Keratinocyte (primary cell): ENCODE measurements around the gene IFI35. TPM values are rescaled to one million over a fixed set of nuclear protein-coding genes. Genes with fewer than 3 reads are reported as not detected.
"Not testable (repeated sequence)": the region's sequence is repeated elsewhere in the genome, so short reads cannot be mapped to it uniquely, and the experiment has no call there.

Source experiments
- DNase-seq: peaks from one replicate; pipeline ENCODE4 v3.0.0-alpha.2; 2011; ENCODE audit warnings: low read depth, missing footprints, low spot score
- FAIRE-seq: peaks from 2 replicates; lab custom pipeline; 2011; peaks lifted over from hg19 to GRCh38; lab: Jason Lieb, UNC
- H2AFZ ChIP-seq: 2 replicates; pipeline ENCODE4 v1.6.0; 2012; ENCODE audit warnings: low read length, control low read depth, inconsistent platforms; ENCODE audit not compliant: control insufficient read depth
- H3K27ac ChIP-seq: 2 replicates; pipeline ENCODE4 v1.5.1; 2011; ENCODE audit warnings: low read length; ENCODE audit not compliant: control insufficient read depth, insufficient read depth
- H3K27me3 ChIP-seq: 3 replicates; pipeline ENCODE4 v1.6.0; 2011; ENCODE audit warnings: low read length; ENCODE audit not compliant: control insufficient read depth, insufficient read depth; ENCODE audit errors: extremely low read depth
- H3K36me3 ChIP-seq, 2 experiments: 2 replicates in 1 of 2; 3 replicates in 1 of 2; pipeline ENCODE4 v1.5.1; 2011; ENCODE audit warnings: low read length in 2 of 2, mild to moderate bottlenecking in 1 of 2; ENCODE audit not compliant: control insufficient read depth in 2 of 2, insufficient read depth in 2 of 2; ENCODE audit errors: extremely low read depth in 1 of 2
- H3K4me1 ChIP-seq: 3 replicates; pipeline ENCODE4 v1.5.1; 2011; ENCODE audit warnings: low read length; ENCODE audit not compliant: control insufficient read depth, insufficient read depth; ENCODE audit errors: extremely low read depth
- H3K4me2 ChIP-seq: 3 replicates; pipeline ENCODE4 v1.6.0; 2011; ENCODE audit warnings: low read depth, low read length; ENCODE audit not compliant: control insufficient read depth, insufficient read depth; ENCODE audit errors: extremely low read depth
- H3K4me3 ChIP-seq, 3 experiments: fragments of 200-600 bp in 1 of 3; sonication (generic) in 1 of 3; 2 replicates in 2 of 3; 3 replicates in 1 of 3; pipeline ENCODE4 v1.5.1; 2011 to 2016; ENCODE audit warnings: low read length in 3 of 3, mild to moderate bottlenecking in 3 of 3, control low read depth in 2 of 3, inconsistent platforms in 1 of 3, low read depth in 1 of 3, mixed read lengths in 1 of 3, mixed run types in 1 of 3, moderate library complexity in 1 of 3; ENCODE audit not compliant: control insufficient read depth in 2 of 3, insufficient read depth in 2 of 3; ENCODE audit errors: extremely low read depth in 1 of 3
- H3K79me2 ChIP-seq: 2 replicates; pipeline ENCODE4 v1.6.0; 2012; ENCODE audit warnings: low read length; ENCODE audit not compliant: control insufficient read depth, insufficient read depth
- H3K9ac ChIP-seq: 3 replicates; pipeline ENCODE4 v1.6.0; 2011; ENCODE audit warnings: low read length; ENCODE audit not compliant: control insufficient read depth, insufficient read depth; ENCODE audit errors: extremely low read depth
- H3K9me1 ChIP-seq: 3 replicates; pipeline ENCODE4 v1.6.0; 2011; ENCODE audit warnings: low read length; ENCODE audit not compliant: control insufficient read depth, insufficient read depth; ENCODE audit errors: extremely low read depth
- H3K9me3 ChIP-seq: 2 replicates; pipeline ENCODE4 v1.5.1; 2012; ENCODE audit warnings: low read depth, low read length; ENCODE audit not compliant: control insufficient read depth
- H4K20me1 ChIP-seq: 3 replicates; pipeline ENCODE4 v1.6.0; 2011; ENCODE audit warnings: low read length; ENCODE audit not compliant: control insufficient read depth, insufficient read depth; ENCODE audit errors: extremely low read depth
- EZH2 ChIP-seq: IDR thresholded peaks from one replicate; pipeline ENCODE4 v1.6.1; 2012; ENCODE audit warnings: inconsistent platforms, mild to moderate bottlenecking, low read length, moderate library complexity
- dilution Hi-C: fragments of 300-500 bp; cut with MboI; formaldehyde crosslinking; loops from one replicate; pipeline ENCODE4 v1.7.0; 2020; ENCODE audit warnings: low sequenced_read_pairs; ENCODE audit not compliant: extremely low pct_ligation_motif_present
- polyA plus RNA-seq, 5 experiments: library from polyadenylated mRNA; depleted of rRNA in 3 of 5; stranded (reverse) in 3 of 5; stranded (forward) in 1 of 5; unstranded in 1 of 5; fragments of >200 nt; gene quantifications; 1 replicate in 1 of 5; 2 replicates in 3 of 5; 3 replicates in 1 of 5; pipeline versions ENCODE4 v1.2.1 to v1.2.3, GENCODE V29; 2011 to 2012; ENCODE audit warnings: missing spikeins in 2 of 5, low read depth in 1 of 5, low replicate concordance in 1 of 5
- TF ChIP-seq, protein P1 (sequence below), 3 experiments: IDR thresholded peaks in 1 of 3; conservative IDR thresholded peaks in 1 of 3; optimal IDR thresholded peaks in 1 of 3; 2 replicates in 2 of 3; 3 replicates in 1 of 3; pipeline versions ENCODE3 to v1.5.1; 2011; ENCODE audit warnings: low read length in 3 of 3, mild to moderate bottlenecking in 3 of 3, moderate library complexity in 2 of 3, control low read depth in 1 of 3, inconsistent platforms in 1 of 3; ENCODE audit not compliant: insufficient read depth in 2 of 3; ENCODE audit errors: extremely low read depth in 1 of 3

IFI35 gene
- polyA plus RNA-seq, 1 donor (not counting 4 experiments of a cell fraction or from before 2014, with no cell fraction given), result 27.6 TPM

DNA sequence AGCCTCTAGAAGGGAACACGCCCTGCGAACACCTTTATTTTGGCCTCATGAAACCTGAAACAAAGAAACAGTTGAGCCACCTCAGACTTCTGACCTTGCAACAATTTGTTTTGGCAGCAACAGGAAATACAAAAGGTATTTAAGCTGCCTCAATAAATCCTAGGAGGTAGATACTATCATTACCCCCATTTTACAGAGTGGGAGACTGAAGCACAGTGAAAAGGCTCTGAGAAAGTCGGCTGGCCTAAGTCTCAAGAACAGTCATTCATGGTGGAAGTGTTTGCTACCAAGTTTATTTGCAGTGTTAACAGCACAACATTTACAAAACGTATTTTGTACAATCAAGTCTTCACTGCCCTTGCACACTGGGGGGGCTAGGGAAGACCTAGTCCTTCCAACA lies 37.4 kb downstream of the IFI35 start:
- no peak for FAIRE-seq
- TF ChIP-seq, protein P1, sequence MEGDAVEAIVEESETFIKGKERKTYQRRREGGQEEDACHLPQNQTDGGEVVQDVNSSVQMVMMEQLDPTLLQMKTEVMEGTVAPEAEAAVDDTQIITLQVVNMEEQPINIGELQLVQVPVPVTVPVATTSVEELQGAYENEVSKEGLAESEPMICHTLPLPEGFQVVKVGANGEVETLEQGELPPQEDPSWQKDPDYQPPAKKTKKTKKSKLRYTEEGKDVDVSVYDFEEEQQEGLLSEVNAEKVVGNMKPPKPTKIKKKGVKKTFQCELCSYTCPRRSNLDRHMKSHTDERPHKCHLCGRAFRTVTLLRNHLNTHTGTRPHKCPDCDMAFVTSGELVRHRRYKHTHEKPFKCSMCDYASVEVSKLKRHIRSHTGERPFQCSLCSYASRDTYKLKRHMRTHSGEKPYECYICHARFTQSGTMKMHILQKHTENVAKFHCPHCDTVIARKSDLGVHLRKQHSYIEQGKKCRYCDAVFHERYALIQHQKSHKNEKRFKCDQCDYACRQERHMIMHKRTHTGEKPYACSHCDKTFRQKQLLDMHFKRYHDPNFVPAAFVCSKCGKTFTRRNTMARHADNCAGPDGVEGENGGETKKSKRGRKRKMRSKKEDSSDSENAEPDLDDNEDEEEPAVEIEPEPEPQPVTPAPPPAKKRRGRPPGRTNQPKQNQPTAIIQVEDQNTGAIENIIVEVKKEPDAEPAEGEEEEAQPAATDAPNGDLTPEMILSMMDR (optimal IDR thresholded peaks at IDR 0.05 in 1 of 3, IDR thresholded peaks at IDR 0.05 in 1 of 3, conservative IDR thresholded peaks at IDR 0.05 in 1 of 3; ENCODE audit: extremely low read depth in 1 of 3, insufficient read depth in 2 of 3, low read length in 3 of 3), result no peak
- no peak for TF ChIP-seq EZH2
- dilution Hi-C loops, result no loop called here

DNA sequence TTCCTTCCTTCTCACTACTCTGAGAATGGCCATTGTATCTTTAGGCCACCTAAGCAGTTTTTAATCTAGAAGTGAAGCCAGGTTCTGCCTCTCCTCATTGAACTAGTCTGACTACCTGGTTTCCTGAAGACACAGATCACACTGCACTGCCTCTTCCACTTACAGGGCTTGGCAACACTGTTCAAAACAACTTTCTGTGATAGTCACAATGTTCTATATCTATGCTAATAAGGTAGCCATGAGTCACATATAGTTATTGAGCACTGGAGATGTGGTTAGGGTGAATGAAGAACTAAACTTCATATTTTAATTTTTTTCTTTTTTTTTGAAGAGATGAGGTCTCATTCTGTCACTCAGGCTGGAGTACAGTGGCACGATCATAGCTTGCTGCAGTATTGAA lies 45.4 kb downstream of the IFI35 start:
- no peak overlapping the region for H3K9ac ChIP-seq
- H3K9me3 ChIP-seq, result no peaks in the 10 kb centered on the region
- peaks cover 4 to 10% of the 10 kb centered on the region in 2 experiments for H3K36me3 ChIP-seq
- dilution Hi-C loops, result no loop called here
- H2AFZ ChIP-seq, result no peak overlapping the region
- H3K27ac ChIP-seq, result no peak overlapping the region
- no peak for DNase-seq
- no peaks in the 10 kb centered on the region for H3K27me3 ChIP-seq
- no peak for FAIRE-seq
- H3K79me2 ChIP-seq, result no peaks in the 10 kb centered on the region
- TF ChIP-seq EZH2, result no peak
- TF ChIP-seq, protein P1 (optimal IDR thresholded peaks at IDR 0.05 in 1 of 3, IDR thresholded peaks at IDR 0.05 in 1 of 3, conservative IDR thresholded peaks at IDR 0.05 in 1 of 3; ENCODE audit: extremely low read depth in 1 of 3, insufficient read depth in 2 of 3, low read length in 3 of 3), result no peak
- H3K4me1 ChIP-seq, result no peaks in the 10 kb centered on the region
- H3K4me3 ChIP-seq, result no peak overlapping the region
- H3K4me2 ChIP-seq, result no peak overlapping the region
- no peaks in the 10 kb centered on the region for H4K20me1 ChIP-seq
- no peaks in the 10 kb centered on the region for H3K9me1 ChIP-seq

More for the DNA sequence above, 37.4 kb downstream of the IFI35 start:
- H2AFZ ChIP-seq, result no peak overlapping the region
- H3K4me3 ChIP-seq, result no peak overlapping the region
- H3K4me2 ChIP-seq, result no peak overlapping the region
- H3K27me3 ChIP-seq, result no peaks in the 10 kb centered on the region
- no peak overlapping the region for H3K9ac ChIP-seq
- no peaks in the 10 kb centered on the region for H3K79me2 ChIP-seq
- peaks cover 3 to 11% of the 10 kb centered on the region in 2 experiments for H3K36me3 ChIP-seq
- H3K4me1 ChIP-seq, result no peaks in the 10 kb centered on the region
- H3K9me3 ChIP-seq, result no peaks in the 10 kb centered on the region
- no peaks in the 10 kb centered on the region for H4K20me1 ChIP-seq
- no peak for DNase-seq
- H3K27ac ChIP-seq, result no peak overlapping the region
- H3K9me1 ChIP-seq, result no peaks in the 10 kb centered on the region

DNA sequence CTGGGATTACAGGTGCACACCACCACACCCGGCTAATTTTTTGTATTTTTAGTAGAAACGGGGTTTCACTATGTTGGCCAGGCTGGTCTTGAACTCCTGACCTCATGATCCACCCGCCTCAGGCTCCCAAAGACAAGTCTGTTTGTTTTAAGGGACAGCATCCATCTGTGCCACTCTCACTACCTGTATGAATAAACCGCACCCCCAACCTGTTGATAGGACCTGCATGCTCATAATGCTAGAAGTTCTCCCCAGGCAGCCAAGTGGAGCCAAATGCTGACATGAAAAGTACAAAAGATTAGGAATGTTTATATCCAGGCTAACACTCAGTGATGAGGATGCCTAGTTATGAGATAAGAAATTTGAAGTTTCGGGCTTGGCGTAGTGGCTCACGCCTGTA lies 46.4 kb downstream of the IFI35 start:
- DNase-seq, dilution Hi-C loops, H3K4me2 ChIP-seq, H3K27ac ChIP-seq, H3K9me1 ChIP-seq, FAIRE-seq, H3K36me3 ChIP-seq, H3K79me2 ChIP-seq, H3K4me3 ChIP-seq, H3K9ac ChIP-seq, H3K27me3 ChIP-seq, H2AFZ ChIP-seq, H3K4me1 ChIP-seq, H3K9me3 ChIP-seq, H4K20me1 ChIP-seq: not testable (repeated sequence)
